GM21576 (cell line): Measurements from ENCODE around the gene DHODH.
"Not testable (repeated sequence)": the region's sequence is repeated elsewhere in the genome, so short reads cannot be mapped to it uniquely, and the experiment has no call there.

Source experiments
- ATAC-seq: cut with Tn5 transposase; IDR thresholded peaks from one replicate; pipeline ENCODE4 v1.9.1; 2021; ENCODE audit warnings: mild to moderate bottlenecking, moderate library complexity; ENCODE audit not compliant: unreplicated experiment

Gene DHODH

GRCh38 chr16:72050769-72051464 lies 42.4 kb downstream of the DHODH start:
- ATAC-seq: no peak

DNA sequence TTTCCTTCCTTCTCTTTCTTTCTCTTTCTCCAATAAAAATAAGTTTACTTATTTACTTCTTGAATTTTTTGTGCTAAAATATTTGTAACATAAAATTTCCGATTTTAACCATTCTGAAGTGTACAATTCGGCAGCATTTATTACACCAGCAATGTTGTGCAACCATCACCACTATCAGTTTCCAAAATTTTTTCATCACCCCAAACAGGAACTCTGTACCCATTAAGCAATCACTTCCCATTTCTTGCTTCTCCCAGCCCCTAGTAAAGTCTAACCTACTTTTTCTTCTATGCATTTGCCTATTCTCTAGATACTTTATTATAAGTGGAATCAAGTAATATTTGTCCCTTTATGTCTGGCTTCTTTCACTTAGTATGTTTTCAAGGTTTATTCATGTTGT lies 43.3 kb downstream of the DHODH start:
- ATAC-seq: no peak

DNA sequence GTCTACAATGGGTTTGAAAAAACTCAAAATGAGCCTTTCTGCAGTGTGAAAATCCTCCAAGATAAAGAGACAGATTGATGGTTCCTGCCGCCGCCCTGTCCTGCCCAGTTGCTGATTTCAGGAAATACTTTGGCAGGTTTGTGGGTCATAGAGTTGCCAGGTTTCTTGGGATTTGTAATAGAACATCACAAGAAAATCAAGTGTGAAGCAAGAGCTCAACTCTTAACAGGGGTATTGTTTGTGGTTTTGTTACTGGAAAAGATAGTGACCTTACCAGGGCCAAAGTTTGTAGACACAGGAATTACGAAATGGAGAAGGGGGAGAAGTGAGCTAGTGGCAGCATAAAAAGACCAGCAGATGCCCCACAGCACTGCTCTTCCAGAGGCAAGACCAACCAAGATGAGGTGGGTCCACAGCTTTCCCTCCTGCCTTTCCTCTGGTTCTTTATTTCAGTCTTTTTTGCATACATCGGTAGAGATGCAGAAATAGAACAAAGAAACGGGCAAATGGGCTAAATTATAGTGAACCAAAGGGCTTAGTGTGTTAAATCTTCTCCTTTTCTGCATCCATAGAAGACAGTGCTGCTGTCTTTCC lies 45.8 kb downstream of the DHODH start, which contains the start of gene HP:
TSS of gene HP (plus strand) at position 252 of the 594 bp plus-strand sequence. CDS start at position 400, 148 bp downstream.
- not testable (repeated sequence) for ATAC-seq

- no peak for ATAC-seq
Observed at GRCh38 chr16:72055911-72056310, 47.4 kb downstream of the DHODH start.

DNA sequence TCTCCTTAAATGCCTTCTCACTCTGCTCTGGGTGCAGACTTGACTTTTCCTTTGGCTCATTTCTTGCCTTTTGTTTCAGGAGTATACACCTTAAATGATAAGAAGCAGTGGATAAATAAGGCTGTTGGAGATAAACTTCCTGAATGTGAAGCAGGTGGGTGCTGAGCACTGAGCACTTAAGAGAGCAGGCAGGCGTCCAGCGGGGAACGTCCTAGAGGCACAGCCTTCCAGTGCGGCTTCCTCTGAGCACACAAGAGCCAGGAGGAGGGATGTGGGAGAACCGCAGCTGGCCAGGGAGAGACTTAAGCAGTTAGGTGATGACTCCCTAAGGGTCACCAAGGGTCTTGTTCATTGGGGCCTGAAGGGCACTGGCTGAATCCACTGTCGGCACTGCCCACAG lies 48.8 kb downstream of the DHODH start:
- not testable (repeated sequence) for ATAC-seq

- ATAC-seq: not testable (repeated sequence)
Observed at GRCh38 chr16:72059060-72059459, 50.5 kb downstream of the DHODH start.

GRCh38 chr16:72060405-72060804 lies 51.9 kb downstream of the DHODH start:
- ATAC-seq: no peak

- no peak for ATAC-seq
Observed at GRCh38 chr16:72061564-72061963, 53.0 kb downstream of the DHODH start.

GRCh38 chr16:72064361-72064894 lies 55.9 kb downstream of the DHODH start:
- no peak for ATAC-seq

- ATAC-seq: no peak
Observed at GRCh38 chr16:72066747-72067146, 58.2 kb downstream of the DHODH start.

- no peak for ATAC-seq
Observed at GRCh38 chr16:72068930-72069329, 60.4 kb downstream of the DHODH start.

GRCh38 chr16:72072514-72073342 lies 64.2 kb downstream of the DHODH start:
- ATAC-seq: no peak

GRCh38 chr16:72073560-72074230 lies 65.2 kb downstream of the DHODH start:
- no peak for ATAC-seq

DNA sequence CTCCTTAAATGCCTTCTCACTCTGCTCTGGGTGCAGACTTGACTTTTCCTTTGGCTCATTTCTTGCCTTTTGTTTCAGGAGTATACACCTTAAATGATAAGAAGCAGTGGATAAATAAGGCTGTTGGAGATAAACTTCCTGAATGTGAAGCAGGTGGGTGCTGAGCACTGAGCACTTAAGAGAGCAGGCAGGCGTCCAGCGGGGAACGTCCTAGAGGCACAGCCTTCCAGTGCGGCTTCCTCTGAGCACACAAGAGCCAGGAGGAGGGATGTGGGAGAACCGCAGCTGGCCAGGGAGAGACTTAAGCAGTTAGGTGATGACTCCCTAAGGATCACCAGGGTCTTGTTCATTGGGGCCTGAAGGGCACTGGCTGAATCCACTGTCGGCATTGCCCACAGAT lies 66.5 kb downstream of the DHODH start:
- not testable (repeated sequence) for ATAC-seq
